Lower leg skin (tissue), 4 donors: ENCODE results near the gene DNAI4. TPM values are rescaled to one million over a fixed set of nuclear protein-coding genes. Genes with fewer than 3 reads are reported as not detected.

ENCODE experiments used
- DNase-seq, 2 donors: peaks; one replicate each; pipeline ENCODE4 v3.0.0-alpha.2; 2019; ENCODE audit warnings: low spot score in 2 of 2
- H3K4me3 ChIP-seq: fragments of 200-600 bp; sonication (generic); 2 replicates; pipeline ENCODE4 v1.5.1; 2017; ENCODE audit warnings: mild to moderate bottlenecking, low read depth; ENCODE audit not compliant: poor library complexity, severe bottlenecking
- CTCF ChIP-seq, 3 donors: fragments of 450-650 bp; IDR thresholded peaks; one replicate each; pipeline ENCODE4 v1.5.1; 2016; ENCODE audit warnings: antibody characterized with exemption in 3 of 3, mild to moderate bottlenecking in 3 of 3, moderate library complexity in 2 of 3
- POLR2A ChIP-seq, 2 donors: fragments of 450-650 bp; IDR thresholded peaks; one replicate each; pipeline ENCODE4 v1.6.1; 2016 to 2017; ENCODE audit warnings: antibody characterized with exemption in 2 of 2, mild to moderate bottlenecking in 1 of 2, moderate library complexity in 1 of 2
- WGBS, 2 donors: methylation state at CpG; one replicate each; pipeline ENCODE4 v1.1.5; 2018; 5-methylcytosine and 5-hydroxymethylcytosine counted together
- intact Hi-C: fragments of 100-400 bp; cut with DNase I; formaldehyde crosslinking; loops from one replicate; pipeline ENCODE4 v1.15.0; 2023; ENCODE audit warnings: low total_unique reads
- total RNA-seq, 4 donors: library from RNA; depleted of rRNA; stranded (reverse); fragments of >200 nt; gene quantifications; one replicate each; pipeline ENCODE4 v1.1.0, GENCODE V29; 2016

Gene DNAI4
- total RNA-seq, 4 donors from 2014 or later: 1.5 to 3.8 (median 2.5) TPM

DNA sequence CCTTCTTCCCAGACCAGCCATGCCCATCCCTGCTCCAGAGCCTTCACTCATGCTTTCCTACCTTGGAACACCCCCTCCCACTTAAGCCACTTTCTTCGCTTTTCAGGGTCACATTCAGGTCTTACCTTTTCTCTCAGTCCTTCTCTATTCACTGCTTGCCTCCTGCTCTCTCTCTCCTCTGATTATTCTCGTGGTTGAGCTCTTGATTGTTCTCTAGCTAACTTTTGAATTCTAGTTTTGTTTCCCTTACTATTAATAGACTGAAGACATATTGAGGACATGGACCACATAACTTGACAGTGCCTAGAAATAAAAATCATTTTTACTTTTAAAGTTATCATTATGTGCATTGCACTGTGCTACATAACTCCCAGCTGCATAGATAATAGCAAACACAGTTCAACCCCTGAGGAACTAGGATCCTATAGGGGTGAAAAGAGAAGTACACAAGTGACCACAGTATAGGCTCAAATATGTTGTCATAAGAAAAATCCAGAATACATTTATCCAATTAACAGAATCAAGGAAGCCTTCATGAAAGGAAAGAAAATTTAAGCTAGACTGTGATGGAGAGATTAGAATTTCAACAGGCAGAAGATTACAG is 145.1 kb downstream of the DNAI4 start:
- no peak overlapping the region for H3K4me3 ChIP-seq
- whole genome bisulfite sequencing, 2 donors: 69 to 88% methylated on average over 2 of the region's 2 CpGs
- intact Hi-C loops: no loop called here
- TF ChIP-seq CTCF (IDR thresholded peaks at IDR 0.05) (no peak), POLR2A (IDR thresholded peaks at IDR 0.05) (no peak)
- no peak for DNase-seq

GRCh38 chr1:66778969-66779368 is 145.7 kb downstream of the DNAI4 start:
- intact Hi-C loops: no loop called here
- WGBS, 2 donors: 48 to 69% methylated on average over 4 of the region's 4 CpGs

GRCh38 chr1:66778266-66778665 is 146.4 kb downstream of the DNAI4 start:
- intact Hi-C loops: no loop called here
- DNase-seq: no peak
- no peak overlapping the region for H3K4me3 ChIP-seq
- TF ChIP-seq POLR2A (IDR thresholded peaks at IDR 0.05) (no peak), CTCF (IDR thresholded peaks at IDR 0.05) (no peak)
- 51 to 58% methylated on average over 4 of the region's 4 CpGs for WGBS, 2 donors

More at GRCh38 chr1:66778969-66779368, 145.7 kb downstream of the DNAI4 start:
- H3K4me3 ChIP-seq: no peak overlapping the region
- TF ChIP-seq CTCF (IDR thresholded peaks at IDR 0.05) (no peak), POLR2A (IDR thresholded peaks at IDR 0.05) (no peak)
- DNase-seq: no peak

- intact Hi-C loops: no loop called here
- H3K4me3 ChIP-seq: no peak overlapping the region
- TF ChIP-seq POLR2A (IDR thresholded peaks at IDR 0.05) (no peak), CTCF (IDR thresholded peaks at IDR 0.05) (no peak)
- no peak for DNase-seq
- WGBS, 2 donors: 52 to 53% methylated on average over 3 of the region's 3 CpGs
These were observed 146.8 kb downstream of the DNAI4 start for GRCh38 chr1:66777831-66778230.

GRCh38 chr1:66775646-66776045 is 149.0 kb downstream of the DNAI4 start:
- no peak overlapping the region for H3K4me3 ChIP-seq
- DNase-seq: no peak
- TF ChIP-seq POLR2A (IDR thresholded peaks at IDR 0.05) (no peak), CTCF (IDR thresholded peaks at IDR 0.05) (no peak)
- intact Hi-C loops: no loop called here
- WGBS, 2 donors: 91 to 94% methylated on average over 3 of the region's 3 CpGs

- TF ChIP-seq POLR2A (IDR thresholded peaks at IDR 0.05) (no peak), CTCF (IDR thresholded peaks at IDR 0.05) (no peak)
- intact Hi-C loops: no loop called here
- no peak overlapping the region for H3K4me3 ChIP-seq
- WGBS, 2 donors: 69 to 71% methylated on average over 2 of the region's 2 CpGs
- DNase-seq: no peak
These were observed 150.2 kb downstream of the DNAI4 start for GRCh38 chr1:66774438-66774837.
